C4-2B (cell line): ENCODE data around the gene TOP3B.

ENCODE experiments used
- ZFX ChIP-seq: fragments of 450-650 bp; IDR thresholded peaks from 2 replicates; pipeline ENCODE4 v1.6.1; 2017
- TF ChIP-seq, protein P1 (sequence below): fragments of 450-650 bp; conservative IDR thresholded peaks from 2 replicates; pipeline ENCODE4 v1.5.1; 2017; ENCODE audit warnings: mild to moderate bottlenecking

DNA sequence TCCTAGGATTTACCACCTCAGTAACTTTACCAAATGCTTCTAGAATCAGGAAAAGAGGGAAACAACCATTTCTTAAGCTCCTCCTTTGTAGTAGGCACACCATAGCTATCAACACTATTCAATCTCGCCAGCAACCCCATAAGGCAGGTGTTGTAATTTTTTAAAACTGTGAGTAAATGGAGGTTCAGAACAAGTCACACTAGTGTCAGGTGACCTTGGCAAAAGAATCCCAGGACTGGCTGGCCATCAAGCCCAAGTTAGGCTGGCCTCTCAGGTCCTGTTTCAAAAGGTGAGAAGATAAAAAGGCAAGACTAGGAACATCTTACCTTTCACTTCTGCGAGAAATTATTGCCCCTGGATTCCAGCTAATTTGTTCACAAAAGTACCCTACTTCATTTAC lies 713 bp downstream of the TOP3B start:
- TF ChIP-seq, protein P1, sequence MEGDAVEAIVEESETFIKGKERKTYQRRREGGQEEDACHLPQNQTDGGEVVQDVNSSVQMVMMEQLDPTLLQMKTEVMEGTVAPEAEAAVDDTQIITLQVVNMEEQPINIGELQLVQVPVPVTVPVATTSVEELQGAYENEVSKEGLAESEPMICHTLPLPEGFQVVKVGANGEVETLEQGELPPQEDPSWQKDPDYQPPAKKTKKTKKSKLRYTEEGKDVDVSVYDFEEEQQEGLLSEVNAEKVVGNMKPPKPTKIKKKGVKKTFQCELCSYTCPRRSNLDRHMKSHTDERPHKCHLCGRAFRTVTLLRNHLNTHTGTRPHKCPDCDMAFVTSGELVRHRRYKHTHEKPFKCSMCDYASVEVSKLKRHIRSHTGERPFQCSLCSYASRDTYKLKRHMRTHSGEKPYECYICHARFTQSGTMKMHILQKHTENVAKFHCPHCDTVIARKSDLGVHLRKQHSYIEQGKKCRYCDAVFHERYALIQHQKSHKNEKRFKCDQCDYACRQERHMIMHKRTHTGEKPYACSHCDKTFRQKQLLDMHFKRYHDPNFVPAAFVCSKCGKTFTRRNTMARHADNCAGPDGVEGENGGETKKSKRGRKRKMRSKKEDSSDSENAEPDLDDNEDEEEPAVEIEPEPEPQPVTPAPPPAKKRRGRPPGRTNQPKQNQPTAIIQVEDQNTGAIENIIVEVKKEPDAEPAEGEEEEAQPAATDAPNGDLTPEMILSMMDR = no peak
- no peak for TF ChIP-seq ZFX
